ENCODE measurements around the gene STMN3.
"Not testable (repeated sequence)": the region's sequence is repeated elsewhere in the genome, so short reads cannot be mapped to it uniquely, and the experiment has no call there.

STMN3 gene

GRCh38 chr20:63617092-63617875, 35.9 kb downstream of the STMN3 start:
- DNase-seq (ENCODE audit: low read depth) = no peak
- TF ChIP-seq, protein P1, sequence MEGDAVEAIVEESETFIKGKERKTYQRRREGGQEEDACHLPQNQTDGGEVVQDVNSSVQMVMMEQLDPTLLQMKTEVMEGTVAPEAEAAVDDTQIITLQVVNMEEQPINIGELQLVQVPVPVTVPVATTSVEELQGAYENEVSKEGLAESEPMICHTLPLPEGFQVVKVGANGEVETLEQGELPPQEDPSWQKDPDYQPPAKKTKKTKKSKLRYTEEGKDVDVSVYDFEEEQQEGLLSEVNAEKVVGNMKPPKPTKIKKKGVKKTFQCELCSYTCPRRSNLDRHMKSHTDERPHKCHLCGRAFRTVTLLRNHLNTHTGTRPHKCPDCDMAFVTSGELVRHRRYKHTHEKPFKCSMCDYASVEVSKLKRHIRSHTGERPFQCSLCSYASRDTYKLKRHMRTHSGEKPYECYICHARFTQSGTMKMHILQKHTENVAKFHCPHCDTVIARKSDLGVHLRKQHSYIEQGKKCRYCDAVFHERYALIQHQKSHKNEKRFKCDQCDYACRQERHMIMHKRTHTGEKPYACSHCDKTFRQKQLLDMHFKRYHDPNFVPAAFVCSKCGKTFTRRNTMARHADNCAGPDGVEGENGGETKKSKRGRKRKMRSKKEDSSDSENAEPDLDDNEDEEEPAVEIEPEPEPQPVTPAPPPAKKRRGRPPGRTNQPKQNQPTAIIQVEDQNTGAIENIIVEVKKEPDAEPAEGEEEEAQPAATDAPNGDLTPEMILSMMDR (IDR thresholded peaks at IDR 0.05; ENCODE audit: low read depth, low read length, missing control alignments) = no peak

GRCh38 chr20:63613863-63614594, 39.2 kb downstream of the STMN3 start:
- not testable (repeated sequence) for H3K4me3 ChIP-seq (ENCODE audit: low read depth, low read length); DNase-seq (ENCODE audit: low read depth)
- TF ChIP-seq, protein P1 (IDR thresholded peaks at IDR 0.05; ENCODE audit: low read depth, low read length, missing control alignments) = peak; percentile 16

More at GRCh38 chr20:63617092-63617875, 35.9 kb downstream of the STMN3 start:
- H3K4me3 ChIP-seq (ENCODE audit: low read depth, low read length) = no peak overlapping the region

DNA sequence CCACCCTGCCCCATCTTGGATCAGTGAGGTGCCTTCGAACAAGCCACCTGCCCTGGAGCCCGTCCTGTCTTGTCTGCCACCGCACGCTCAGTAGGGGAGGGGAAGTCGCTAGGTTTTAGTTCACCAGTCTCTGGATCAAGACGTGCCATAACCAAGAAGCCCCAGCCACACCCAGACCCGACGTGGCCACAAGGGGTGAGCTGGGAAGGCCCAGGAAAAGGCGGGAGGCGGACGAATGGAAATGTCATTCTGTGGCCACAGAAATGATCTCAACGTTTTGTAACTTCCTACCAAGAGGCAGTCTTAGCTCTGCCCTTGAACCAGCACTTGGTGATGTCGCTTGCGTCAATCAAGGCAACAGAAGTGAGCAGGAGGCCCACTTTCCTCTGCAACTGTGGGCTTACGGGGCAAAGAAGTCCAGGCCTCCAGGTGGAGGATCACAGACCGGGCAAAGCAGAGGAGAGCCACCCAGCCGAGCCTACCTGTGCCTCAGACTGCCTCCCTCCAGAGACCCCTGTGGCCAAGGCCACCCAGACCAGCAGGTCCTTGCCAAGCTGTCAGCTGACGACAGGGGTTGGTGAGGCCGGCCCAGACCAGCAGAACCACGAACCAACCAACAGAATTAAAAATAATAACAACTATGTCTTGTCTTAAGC, 40.8 kb downstream of the STMN3 start:
- no peak for DNase-seq (ENCODE audit: low read depth)
- H3K4me3 ChIP-seq (ENCODE audit: low read depth, low read length) = no peak overlapping the region
- TF ChIP-seq, protein P1 (IDR thresholded peaks at IDR 0.05; ENCODE audit: low read depth, low read length, missing control alignments) = no peak

DNA sequence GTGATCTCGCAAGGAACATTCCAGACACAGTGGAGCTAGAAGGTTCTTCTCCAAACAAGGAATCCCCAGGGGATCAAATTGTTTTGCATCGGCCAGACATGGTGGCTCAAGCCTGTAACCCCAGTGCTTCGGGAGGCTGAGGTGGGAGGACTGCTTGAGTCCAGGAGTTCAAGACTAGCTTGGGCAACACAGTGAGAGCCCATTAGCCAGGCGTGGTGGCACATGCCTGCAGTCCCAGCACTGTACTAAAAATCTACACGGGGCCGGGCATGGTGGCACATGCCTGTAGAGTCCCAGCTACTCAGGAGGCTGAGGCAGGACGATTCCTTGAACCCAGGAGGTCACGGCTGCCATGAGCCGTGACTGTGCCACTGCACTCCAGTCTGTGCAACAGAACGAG, 41.6 kb downstream of the STMN3 start:
- no peak overlapping the region for H3K4me3 ChIP-seq (ENCODE audit: low read depth, low read length)
- TF ChIP-seq, protein P1 (IDR thresholded peaks at IDR 0.05; ENCODE audit: low read depth, low read length, missing control alignments) = no peak
- no peak for DNase-seq (ENCODE audit: low read depth)

- TF ChIP-seq, protein P1 (IDR thresholded peaks at IDR 0.05; ENCODE audit: low read depth, low read length, missing control alignments) = no peak
- H3K4me3 ChIP-seq (ENCODE audit: low read depth, low read length) = no peak overlapping the region
- DNase-seq (ENCODE audit: low read depth) = no peak
Measured at GRCh38 chr20:63610581-63611435, 42.4 kb downstream of the STMN3 start.

DNA sequence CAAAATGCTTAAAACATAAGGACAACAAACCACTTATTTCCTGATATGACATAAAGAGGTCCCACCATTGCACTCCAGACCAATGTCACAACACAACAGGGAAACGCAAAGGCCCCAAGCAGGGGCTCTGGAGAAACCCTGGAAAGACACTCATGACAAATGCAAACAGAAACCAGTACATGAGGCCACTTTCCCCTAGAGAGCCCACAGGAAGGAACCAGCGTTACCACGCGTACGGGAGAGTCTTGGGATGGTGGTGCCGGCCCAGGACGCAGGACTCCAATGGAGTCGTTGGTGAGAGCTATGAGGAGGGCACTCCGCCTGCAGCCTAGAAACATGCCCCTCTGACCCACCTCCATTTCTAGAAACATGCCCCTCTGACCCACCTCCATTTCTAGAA, 46.5 kb downstream of the STMN3 start:
- DNase-seq (ENCODE audit: low read depth) = no peak
- H3K4me3 ChIP-seq (ENCODE audit: low read depth, low read length) = no peak overlapping the region
- TF ChIP-seq, protein P1 (IDR thresholded peaks at IDR 0.05; ENCODE audit: low read depth, low read length, missing control alignments) = no peak

Measured in GM12864 (cell line).